SHP77 (cell line): Measurements from ENCODE around the gene B4GALT6.
A peak's percentile ranks its signal among the peaks of the same experiment; 100 is the strongest.

ENCODE experiments used
- DNase-seq, 2 experiments: peaks; one replicate each; lab custom pipeline; 2025; lab: John Stamatoyannopoulos, UW

B4GALT6 gene

GRCh38 chr18:31659576-31660177 is 24.7 kb downstream of the B4GALT6 start:
- no peak for DNase-seq

GRCh38 chr18:31658670-31659575 is 25.5 kb downstream of the B4GALT6 start:
- DNase-seq: no peak

GRCh38 chr18:31657823-31658669 is 26.3 kb downstream of the B4GALT6 start:
- DNase-seq: peak; percentile 3 to 10

GRCh38 chr18:31656754-31657153 is 27.6 kb downstream of the B4GALT6 start:
- DNase-seq: no peak

DNA sequence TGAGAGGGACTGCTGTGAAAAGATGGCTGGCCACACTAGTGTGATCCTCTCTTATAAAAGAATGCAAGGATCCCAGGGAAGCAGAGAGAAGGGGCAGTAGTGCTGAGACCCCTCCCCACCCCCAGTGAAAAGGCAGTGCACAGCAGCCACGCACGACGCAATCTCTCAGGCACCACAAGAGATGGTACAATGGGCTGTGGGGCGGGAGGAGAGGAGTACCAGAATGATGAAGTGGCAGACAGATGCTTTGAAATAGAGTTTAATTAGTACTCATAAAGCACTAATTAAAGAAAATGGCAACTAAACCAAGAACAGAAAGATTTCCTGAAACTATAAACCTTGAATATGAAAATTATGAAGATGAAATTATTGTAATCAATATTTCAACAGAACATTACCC is 29.0 kb downstream of the B4GALT6 start:
- DNase-seq: no peak

- no peak for DNase-seq
Measured at GRCh38 chr18:31652877-31653276, 31.5 kb downstream of the B4GALT6 start.

DNA sequence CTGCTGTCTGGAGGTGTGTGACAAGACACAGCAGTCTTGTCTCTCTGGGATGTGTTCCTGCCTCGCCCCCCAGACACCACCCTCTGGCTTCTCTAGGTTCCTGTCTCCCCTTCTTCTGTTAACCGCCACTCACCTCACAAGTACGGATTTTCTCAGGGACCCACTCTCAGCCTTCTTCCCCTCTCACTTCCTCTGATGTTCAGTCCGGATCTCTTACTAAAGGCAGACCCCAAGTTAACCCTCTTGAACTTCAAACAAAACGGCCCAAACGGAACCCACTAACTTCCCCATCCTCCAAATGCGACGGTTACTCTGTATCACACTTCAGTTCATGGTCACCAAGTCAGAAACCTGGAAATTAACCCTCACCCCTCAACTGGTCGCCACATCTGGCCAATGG is 32.0 kb downstream of the B4GALT6 start:
- DNase-seq: no peak

- DNase-seq: no peak
Measured at GRCh38 chr18:31651369-31651768, 33.0 kb downstream of the B4GALT6 start.

DNA sequence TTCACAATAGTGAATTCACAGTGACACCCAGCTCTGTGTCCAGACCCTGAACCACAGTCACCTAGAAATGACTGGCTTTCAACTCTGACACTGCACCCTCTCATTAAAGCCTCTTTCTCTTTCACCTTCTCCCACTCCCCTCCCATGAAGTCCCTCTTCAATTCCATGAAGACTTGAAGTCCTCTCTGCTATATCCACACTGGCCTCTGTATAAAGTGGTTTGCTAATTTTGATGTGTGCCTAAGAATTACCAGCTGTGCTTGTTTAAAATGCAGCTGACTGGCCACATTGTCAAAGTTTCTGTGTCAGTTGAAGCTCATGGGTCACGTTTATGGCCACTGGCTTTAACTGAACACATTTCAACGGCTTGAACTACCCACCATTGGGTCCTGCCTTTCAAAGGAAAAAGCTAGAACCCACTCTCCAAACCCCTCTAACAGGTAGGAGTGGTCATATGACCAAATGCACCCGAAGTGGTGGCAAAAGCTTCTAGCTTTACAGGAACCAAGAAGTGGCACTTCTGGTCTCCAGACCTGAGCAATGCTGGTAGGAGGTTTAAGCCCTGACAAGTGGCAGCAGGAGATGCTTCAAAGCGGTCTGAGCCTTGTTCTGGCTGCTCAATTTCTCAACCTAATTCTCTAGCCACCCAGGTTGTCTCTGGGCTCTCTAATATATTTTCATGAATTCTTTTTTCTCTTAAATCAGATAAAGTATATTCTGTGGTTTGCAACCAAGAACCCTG is 34.2 kb downstream of the B4GALT6 start:
- DNase-seq: no peak

GRCh38 chr18:31649449-31649848 is 34.9 kb downstream of the B4GALT6 start:
- DNase-seq: no peak

DNA sequence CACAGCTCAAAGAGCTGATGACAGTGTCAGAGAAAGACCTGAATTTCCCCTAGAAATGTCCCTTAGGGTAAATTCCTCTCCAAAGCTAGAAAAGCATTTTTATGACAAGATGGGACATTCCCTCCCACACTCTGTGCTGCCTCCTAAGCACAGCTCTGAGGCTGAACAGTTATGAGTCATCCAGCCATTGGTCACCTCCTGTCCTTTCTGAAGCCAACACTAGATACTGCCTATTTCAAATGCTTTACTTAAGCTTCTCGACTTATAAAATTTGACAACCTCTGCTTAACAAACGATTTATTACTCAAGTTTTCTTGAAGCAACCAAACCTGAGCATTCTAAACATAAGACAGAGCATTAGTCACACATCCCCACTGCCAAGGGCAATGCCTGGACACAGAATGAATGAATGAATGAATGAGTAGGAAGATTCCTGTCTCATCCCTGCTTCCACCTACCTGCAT is 35.4 kb downstream of the B4GALT6 start:
- DNase-seq: no peak

- no peak for DNase-seq
Measured at GRCh38 chr18:31648458-31648857, 35.9 kb downstream of the B4GALT6 start.

GRCh38 chr18:31647127-31647753 is 37.1 kb downstream of the B4GALT6 start:
- no peak for DNase-seq

- no peak for DNase-seq
Measured at GRCh38 chr18:31646332-31647126, 37.9 kb downstream of the B4GALT6 start.

DNA sequence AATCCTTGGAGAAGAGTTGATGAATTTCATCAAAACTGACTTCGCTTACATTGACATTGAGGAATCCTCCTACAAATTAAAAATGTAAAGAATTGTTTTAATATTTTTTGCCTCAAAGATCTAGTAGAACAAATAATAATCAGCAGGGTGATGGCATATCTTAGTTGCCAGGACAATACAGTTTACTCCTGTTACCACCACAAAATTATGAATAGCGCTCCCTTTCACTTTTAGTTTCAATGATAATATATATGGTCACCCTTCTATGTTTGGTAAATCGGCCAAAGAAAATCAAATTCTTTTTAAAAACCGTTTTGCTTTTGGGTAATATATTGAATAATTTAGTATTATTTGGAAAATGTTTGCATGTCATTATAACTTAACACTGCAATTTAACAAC is 39.0 kb downstream of the B4GALT6 start:
- DNase-seq: no peak

- no peak for DNase-seq
Measured at GRCh38 chr18:31643003-31643402, 41.4 kb downstream of the B4GALT6 start.

- no peak for DNase-seq
Measured at GRCh38 chr18:31637445-31637844, 46.9 kb downstream of the B4GALT6 start.

DNA sequence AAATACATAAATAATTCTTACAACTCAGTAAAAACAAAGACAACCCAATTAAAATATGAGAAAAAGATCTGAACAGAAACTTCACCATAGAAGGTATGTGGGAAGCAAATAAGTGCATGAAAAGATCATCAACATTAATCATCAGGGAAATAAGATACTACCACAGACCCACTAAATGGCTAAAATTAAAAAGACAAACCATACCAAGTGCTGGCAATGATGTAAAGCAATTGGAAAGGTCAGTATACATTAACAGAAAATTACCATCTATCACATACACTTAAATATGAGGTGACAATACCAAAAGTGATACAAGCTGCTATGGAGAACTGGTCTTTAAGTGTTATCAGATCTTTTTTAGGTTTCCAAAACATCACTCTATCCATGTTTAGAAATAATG is 48.0 kb downstream of the B4GALT6 start:
- no peak for DNase-seq

GRCh38 chr18:31634331-31634713 is 50.1 kb downstream of the B4GALT6 start:
- no peak for DNase-seq
